Upper lobe of left lung (tissue), 4 donors: ENCODE results near the gene PAQR5.

Source experiments
- EP300 ChIP-seq, 4 donors: sonication (generic); formaldehyde crosslinking; IDR thresholded peaks; one replicate each; pipeline ENCODE4 v1.5.1; 2017; ENCODE audit warnings: antibody characterized with exemption in 4 of 4, control low read depth in 2 of 4
- POLR2A ChIP-seq, 4 donors: fragments of 450-650 bp; IDR thresholded peaks; one replicate each; pipeline ENCODE4 v1.5.1; 2016 to 2017; ENCODE audit warnings: antibody characterized with exemption in 4 of 4, mild to moderate bottlenecking in 2 of 4
- TF ChIP-seq, protein P1 (sequence below), 6 experiments: fragments of 450-650 bp in 4 of 6; fragments of 200-600 bp in 2 of 6; sonication (generic) in 2 of 6; IDR thresholded peaks; one replicate each; pipeline ENCODE4 v1.5.1; 2016 to 2019; ENCODE audit warnings: antibody characterized with exemption in 6 of 6

GRCh38 chr15:69414701-69415167, 116.0 kb downstream of the PAQR5 start:
- TF ChIP-seq, protein P1, sequence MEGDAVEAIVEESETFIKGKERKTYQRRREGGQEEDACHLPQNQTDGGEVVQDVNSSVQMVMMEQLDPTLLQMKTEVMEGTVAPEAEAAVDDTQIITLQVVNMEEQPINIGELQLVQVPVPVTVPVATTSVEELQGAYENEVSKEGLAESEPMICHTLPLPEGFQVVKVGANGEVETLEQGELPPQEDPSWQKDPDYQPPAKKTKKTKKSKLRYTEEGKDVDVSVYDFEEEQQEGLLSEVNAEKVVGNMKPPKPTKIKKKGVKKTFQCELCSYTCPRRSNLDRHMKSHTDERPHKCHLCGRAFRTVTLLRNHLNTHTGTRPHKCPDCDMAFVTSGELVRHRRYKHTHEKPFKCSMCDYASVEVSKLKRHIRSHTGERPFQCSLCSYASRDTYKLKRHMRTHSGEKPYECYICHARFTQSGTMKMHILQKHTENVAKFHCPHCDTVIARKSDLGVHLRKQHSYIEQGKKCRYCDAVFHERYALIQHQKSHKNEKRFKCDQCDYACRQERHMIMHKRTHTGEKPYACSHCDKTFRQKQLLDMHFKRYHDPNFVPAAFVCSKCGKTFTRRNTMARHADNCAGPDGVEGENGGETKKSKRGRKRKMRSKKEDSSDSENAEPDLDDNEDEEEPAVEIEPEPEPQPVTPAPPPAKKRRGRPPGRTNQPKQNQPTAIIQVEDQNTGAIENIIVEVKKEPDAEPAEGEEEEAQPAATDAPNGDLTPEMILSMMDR (IDR thresholded peaks at IDR 0.05), result no peak
- no peak for TF ChIP-seq EP300 (IDR thresholded peaks at IDR 0.05)
- no peak for TF ChIP-seq POLR2A (IDR thresholded peaks at IDR 0.05)
